Endothelial cell of umbilical vein (primary cell): ENCODE data around the gene TMEM120B. TPM values are rescaled to one million over a fixed set of nuclear protein-coding genes. Genes with fewer than 3 reads are reported as not detected.

Source experiments
- BruUV-seq: library from RNA; stranded (reverse); fragments of 400-500 nt; replicated peaks from 2 replicates; lab custom pipeline; 2021; lab: Mats Ljungman, UMichigan
- CTCF ChIA-PET: fragments of 300-600, 350-600 bp; sonication (Branson Sonifier 250); formaldehyde crosslinking; loops from one replicate; lab custom pipeline; 2021; ENCODE audit warnings: antibody characterized with exemption, inconsistent platforms; lab: Charles Lee
- POLR2A ChIA-PET: fragments of 300-600, 350-600 bp; sonication (Branson Sonifier 250); formaldehyde crosslinking; loops from one replicate; lab custom pipeline; 2021; ENCODE audit warnings: antibody characterized with exemption, inconsistent platforms; lab: Charles Lee
- DNase-seq: peaks from one replicate; pipeline ENCODE4 v3.0.0-alpha.2; 2011; ENCODE audit warnings: low read depth, low spot score
- FAIRE-seq: peaks from 2 replicates; lab custom pipeline; 2011; peaks lifted over from hg19 to GRCh38; lab: Jason Lieb, UNC
- H2AFZ ChIP-seq: 2 replicates; pipeline ENCODE4 v1.6.0; 2012; ENCODE audit warnings: low read depth, low read length, control low read depth, inconsistent platforms
- H3K27ac ChIP-seq: 2 replicates; pipeline ENCODE4 v1.5.1; 2011; ENCODE audit warnings: low read depth, mild to moderate bottlenecking, control low read depth, low read length, moderate library complexity; ENCODE audit not compliant: insufficient read depth
- H3K27me3 ChIP-seq, 2 experiments: 2 replicates each; pipeline versions ENCODE4 v1.6.0 to v1.6.1; 2011; ENCODE audit warnings: low read length in 2 of 2, mixed read lengths in 1 of 2; ENCODE audit not compliant: control insufficient read depth in 2 of 2, insufficient read depth in 2 of 2
- H3K36me3 ChIP-seq, 2 experiments: 2 replicates in 1 of 2; 3 replicates in 1 of 2; pipeline ENCODE4 v1.5.1; 2011; ENCODE audit warnings: low read length in 2 of 2, mild to moderate bottlenecking in 1 of 2, moderate library complexity in 1 of 2; ENCODE audit not compliant: control insufficient read depth in 2 of 2, insufficient read depth in 2 of 2; ENCODE audit errors: extremely low read depth in 1 of 2
- H3K4me1 ChIP-seq: 3 replicates; pipeline ENCODE4 v1.5.1; 2011; ENCODE audit warnings: mild to moderate bottlenecking, low read length; ENCODE audit not compliant: control insufficient read depth, insufficient read depth; ENCODE audit errors: extremely low read depth
- H3K4me2 ChIP-seq: 2 replicates; pipeline ENCODE4 v1.6.1; 2011; ENCODE audit warnings: low read length, control low read depth, mixed read lengths; ENCODE audit not compliant: insufficient read depth
- H3K4me3 ChIP-seq, 3 experiments: fragments of 200-600 bp in 1 of 3; sonication (generic), shearing (Covaris generic) in 1 of 3; replicated peaks in 1 of 3; 2 replicates each; pipeline ENCODE4 v1.5.1; 2011 to 2016; ENCODE audit warnings: control low read depth in 3 of 3, low read length in 3 of 3, mild to moderate bottlenecking in 2 of 3, inconsistent platforms in 1 of 3, low read depth in 1 of 3, moderate library complexity in 1 of 3; ENCODE audit not compliant: insufficient read depth in 1 of 3
- H3K79me2 ChIP-seq: 2 replicates; pipeline ENCODE4 v1.6.0; 2012; ENCODE audit warnings: low read length, inconsistent platforms; ENCODE audit not compliant: control insufficient read depth, insufficient read depth
- H3K9ac ChIP-seq: replicated peaks from 2 replicates; pipeline ENCODE3; 2011; ENCODE audit warnings: low read length, control low read depth; ENCODE audit not compliant: insufficient read depth; ENCODE audit errors: extremely low read depth
- H3K9me1 ChIP-seq: replicated peaks from 3 replicates; pipeline ENCODE4 v1.6.0; 2011; ENCODE audit warnings: mild to moderate bottlenecking, low read length; ENCODE audit not compliant: control insufficient read depth, insufficient read depth; ENCODE audit errors: extremely low read depth
- H3K9me3 ChIP-seq: replicated peaks from 2 replicates; pipeline ENCODE4 v1.5.1; 2012; ENCODE audit warnings: low read length, inconsistent platforms; ENCODE audit not compliant: control insufficient read depth, insufficient read depth
- H4K20me1 ChIP-seq: replicated peaks from 2 replicates; pipeline ENCODE3; 2011; ENCODE audit warnings: mild to moderate bottlenecking, low read length; ENCODE audit not compliant: control insufficient read depth, insufficient read depth; ENCODE audit errors: extremely low read depth
- EZH2 ChIP-seq: IDR thresholded peaks from 2 replicates; pipeline ENCODE4 v1.6.1; 2012; ENCODE audit warnings: borderline replicate concordance, low read depth, mild to moderate bottlenecking, moderate library complexity, low read length, inconsistent platforms; ENCODE audit not compliant: severe bottlenecking
- FOS ChIP-seq: IDR thresholded peaks from 2 replicates; pipeline ENCODE4 v1.6.1; 2011; ENCODE audit warnings: mild to moderate bottlenecking, low read length, moderate library complexity, borderline replicate concordance; ENCODE audit not compliant: insufficient read depth
- GATA2 ChIP-seq: IDR thresholded peaks from 2 replicates; pipeline ENCODE4 v1.7.0; 2011; ENCODE audit warnings: low read depth, mild to moderate bottlenecking, moderate library complexity, mixed read lengths, low read length; ENCODE audit not compliant: insufficient read length, insufficient read depth
- JUN ChIP-seq: IDR thresholded peaks from 2 replicates; pipeline ENCODE4 v1.6.1; 2011; ENCODE audit warnings: borderline replicate concordance, low read depth; ENCODE audit not compliant: insufficient read length, insufficient read depth
- MYC ChIP-seq: IDR thresholded peaks from one replicate; pipeline ENCODE4 v1.6.1; 2011; ENCODE audit warnings: mild to moderate bottlenecking, low read depth, low read length
- POLR2A ChIP-seq: IDR thresholded peaks from 2 replicates; pipeline ENCODE4 v1.6.1; 2012; ENCODE audit warnings: low read depth, mild to moderate bottlenecking, control low read depth, low read length
- POLR2AphosphoS5 ChIP-seq: IDR thresholded peaks from 2 replicates; pipeline ENCODE4 v1.6.1; 2012; ENCODE audit warnings: low read depth, mild to moderate bottlenecking, control low read depth, low read length, moderate library complexity; ENCODE audit not compliant: insufficient read depth
- dilution Hi-C: fragments of 300-500 bp; cut with MboI; formaldehyde crosslinking; loops from one replicate; pipeline ENCODE4 v1.15.0; 2019; ENCODE audit warnings: low sequenced_read_pairs; ENCODE audit not compliant: extremely low pct_ligation_motif_present
- intact Hi-C: fragments of 100-400 bp; cut with micrococcal nuclease; formaldehyde crosslinking; loops from one replicate; pipeline ENCODE4 v1.10.0; 2022
- polyA plus RNA-seq, 4 experiments: library from polyadenylated mRNA; depleted of rRNA in 3 of 4; stranded (reverse) in 3 of 4; unstranded in 1 of 4; fragments of >200 nt; gene quantifications; 2 replicates each; pipeline versions ENCODE4 v1.2.1 to v1.2.3, GENCODE V29; 2011 to 2012; ENCODE audit warnings: missing spikeins in 1 of 4
- total RNA-seq: library from RNA; stranded (reverse); gene quantifications from 2 replicates; pipeline ENCODE4 v1.2.3, GENCODE V29; 2021
- TF ChIP-seq, protein P1 (sequence below), 2 donors: IDR thresholded peaks; 1 replicate in 1 of 2; 2 replicates in 1 of 2; pipeline ENCODE4 v1.5.1; 2011; ENCODE audit warnings: low read length in 2 of 2, mild to moderate bottlenecking in 2 of 2, moderate library complexity in 2 of 2, control low read depth in 1 of 2, inconsistent platforms in 1 of 2, low read depth in 1 of 2; ENCODE audit not compliant: insufficient read depth in 1 of 2; ENCODE audit errors: extremely low read depth in 1 of 2
- TF ChIP-seq, protein P2 (sequence below): IDR thresholded peaks from 2 replicates; pipeline ENCODE4 v1.6.1; 2011; ENCODE audit not compliant: insufficient read depth, insufficient read length

Gene TMEM120B
- total and polyA plus RNA-seq, 2 donors (not counting 3 experiments of a cell fraction or from before 2014, with no cell fraction given): 10.4 to 12.8 TPM

DNA sequence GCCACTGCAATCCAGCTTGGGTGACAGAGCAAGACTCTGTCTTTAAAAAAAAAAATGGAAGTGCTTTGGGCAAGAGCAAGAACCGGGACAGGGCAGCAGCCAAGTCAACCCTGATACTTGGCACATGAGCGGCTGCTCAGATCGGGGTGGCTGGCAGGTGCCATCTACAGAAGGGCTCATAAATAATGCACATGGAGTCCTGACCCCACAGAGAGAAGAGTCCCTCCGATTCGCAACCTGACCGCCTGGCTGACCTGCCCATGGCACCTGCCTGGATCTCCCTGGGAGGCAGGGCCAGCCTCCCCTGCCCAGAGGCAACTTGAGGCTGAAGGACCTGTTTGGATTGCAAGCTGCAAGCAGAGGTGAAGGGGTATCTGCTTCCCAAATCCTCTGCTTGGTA is 9.6 kb upstream of the TMEM120B start:
- Histone ChIP-seq H3K27me3 (peaks cover 2 to 5% of the 10 kb centered on the region in 2 experiments), H3K9me3 (no peaks in the 10 kb centered on the region), H3K4me3 (no peak overlapping the region), H3K4me2 (no peak overlapping the region), H3K36me3 (no peaks in the 10 kb centered on the region), H3K4me1 (no peaks in the 10 kb centered on the region), H3K9ac (no peak overlapping the region), H3K27ac (no peak overlapping the region), H4K20me1 (no peaks in the 10 kb centered on the region), H3K9me1 (no peaks in the 10 kb centered on the region), H3K79me2 (no peaks in the 10 kb centered on the region), H2AFZ (no peak overlapping the region)
- DNase-seq: no peak
- BruUV-seq: no TSS peak
- ChIA-PET CTCF (interaction anchor here (2.2 kb wide), 1 partner anchor 91 kb away, joined by 16 read pairs; the partner anchor contains the start of gene RHOF), POLR2A (no interaction called here)
- TF ChIP-seq MYC (no peak), POLR2AphosphoS5 (no peak), POLR2A (no peak), FOS (no peak), JUN (no peak), EZH2 (no peak), GATA2 (no peak)
- TF ChIP-seq, protein P1, sequence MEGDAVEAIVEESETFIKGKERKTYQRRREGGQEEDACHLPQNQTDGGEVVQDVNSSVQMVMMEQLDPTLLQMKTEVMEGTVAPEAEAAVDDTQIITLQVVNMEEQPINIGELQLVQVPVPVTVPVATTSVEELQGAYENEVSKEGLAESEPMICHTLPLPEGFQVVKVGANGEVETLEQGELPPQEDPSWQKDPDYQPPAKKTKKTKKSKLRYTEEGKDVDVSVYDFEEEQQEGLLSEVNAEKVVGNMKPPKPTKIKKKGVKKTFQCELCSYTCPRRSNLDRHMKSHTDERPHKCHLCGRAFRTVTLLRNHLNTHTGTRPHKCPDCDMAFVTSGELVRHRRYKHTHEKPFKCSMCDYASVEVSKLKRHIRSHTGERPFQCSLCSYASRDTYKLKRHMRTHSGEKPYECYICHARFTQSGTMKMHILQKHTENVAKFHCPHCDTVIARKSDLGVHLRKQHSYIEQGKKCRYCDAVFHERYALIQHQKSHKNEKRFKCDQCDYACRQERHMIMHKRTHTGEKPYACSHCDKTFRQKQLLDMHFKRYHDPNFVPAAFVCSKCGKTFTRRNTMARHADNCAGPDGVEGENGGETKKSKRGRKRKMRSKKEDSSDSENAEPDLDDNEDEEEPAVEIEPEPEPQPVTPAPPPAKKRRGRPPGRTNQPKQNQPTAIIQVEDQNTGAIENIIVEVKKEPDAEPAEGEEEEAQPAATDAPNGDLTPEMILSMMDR (IDR thresholded peaks at IDR 0.05; ENCODE audit: extremely low read depth in 1 of 2, insufficient read depth in 1 of 2, low read depth in 1 of 2, low read length in 2 of 2): no peak
- TF ChIP-seq, protein P2, sequence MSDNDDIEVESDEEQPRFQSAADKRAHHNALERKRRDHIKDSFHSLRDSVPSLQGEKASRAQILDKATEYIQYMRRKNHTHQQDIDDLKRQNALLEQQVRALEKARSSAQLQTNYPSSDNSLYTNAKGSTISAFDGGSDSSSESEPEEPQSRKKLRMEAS: no peak
- FAIRE-seq: no peak
- intact Hi-C loops: no loop called here
- dilution Hi-C loops: no loop called here
